Activated CD8-positive, alpha-beta memory T cell treated with anti-CD3 and anti-CD28 coated beads, Interleukin-2, amount 50 U/mL, for 24 hours (primary cell): ENCODE data around the gene MAP3K10.

Experiments used
- DNase-seq: peaks from one replicate; pipeline ENCODE4 v3.0.0-alpha.2; 2020; ENCODE audit errors: extremely low read depth

The MAP3K10 gene

DNA sequence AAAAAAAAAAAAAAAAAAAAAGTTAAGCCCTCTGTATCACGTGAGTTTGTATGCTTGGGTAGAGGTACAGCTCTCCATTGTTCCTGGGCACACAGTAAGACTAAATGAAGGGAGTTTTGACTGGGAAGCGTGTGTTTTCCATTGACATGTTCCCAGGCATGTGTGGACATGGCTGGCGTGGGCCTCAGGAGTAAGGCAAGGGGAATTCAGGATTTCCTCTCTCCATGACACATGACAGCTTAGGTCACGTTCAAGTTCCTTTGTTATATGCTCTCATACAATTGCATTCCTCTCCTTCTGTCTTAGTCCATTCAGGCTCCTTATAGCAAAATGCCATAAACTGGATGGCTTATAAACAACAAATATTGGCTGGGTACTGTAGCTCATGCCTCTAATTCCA, 17.1 kb upstream of the MAP3K10 start:
- DNase-seq: no peak

DNA sequence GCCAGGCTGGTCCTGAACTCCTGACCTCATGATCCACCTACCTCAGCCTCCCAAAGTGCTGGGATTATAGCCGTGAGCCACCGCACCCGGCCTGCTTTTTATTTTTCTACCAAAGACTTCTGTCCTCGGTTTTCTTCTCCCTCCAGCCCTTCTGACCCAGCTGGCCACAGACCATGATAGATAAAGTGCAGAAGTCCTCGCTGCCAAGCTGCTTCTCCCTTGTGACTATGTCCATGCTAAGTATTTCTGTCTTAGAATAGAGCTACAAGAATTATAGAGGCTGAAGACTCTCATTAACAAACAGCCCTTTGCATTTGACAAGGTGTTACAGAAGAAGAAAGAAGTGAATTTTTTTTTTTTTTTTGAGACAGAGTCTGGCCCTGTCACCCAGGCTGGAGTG, 15.4 kb upstream of the MAP3K10 start:
- DNase-seq: no peak

DNA sequence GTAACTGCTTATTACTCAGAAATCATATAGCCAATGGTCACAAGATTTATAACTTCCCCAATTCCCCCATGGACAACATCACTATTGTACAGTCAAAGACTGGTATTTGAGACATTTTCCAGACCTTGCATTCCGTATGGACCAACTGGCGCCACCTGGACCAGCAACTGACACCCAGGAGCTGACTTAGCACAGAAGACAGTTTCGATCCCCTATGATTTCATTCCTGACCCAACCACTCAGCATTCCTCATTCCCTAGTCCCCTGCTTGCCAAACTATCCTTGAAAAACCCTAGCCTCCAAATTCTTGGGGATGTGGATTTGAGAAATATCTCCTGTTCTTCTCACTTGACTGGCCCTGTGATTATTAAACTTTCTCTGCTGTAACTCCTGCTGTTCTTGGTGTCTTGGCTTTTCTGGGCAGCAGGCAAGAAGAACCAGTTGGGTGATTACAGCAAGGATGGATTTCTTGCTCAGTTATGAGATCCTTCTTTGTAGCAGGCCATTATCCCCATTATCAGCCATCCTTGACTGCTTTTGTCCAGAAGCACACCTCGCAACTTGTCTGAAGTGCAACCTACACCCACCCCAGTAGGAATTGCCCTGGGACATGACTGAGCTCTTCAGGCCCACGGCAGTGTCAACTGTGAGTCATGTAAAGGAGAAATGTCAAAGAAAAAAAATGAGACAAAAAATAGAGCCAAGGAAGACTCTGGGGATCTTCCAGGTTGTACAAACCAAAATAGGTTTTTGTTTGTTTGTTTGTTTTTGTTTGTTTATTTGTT, 13.7 kb upstream of the MAP3K10 start:
- no peak for DNase-seq

DNA sequence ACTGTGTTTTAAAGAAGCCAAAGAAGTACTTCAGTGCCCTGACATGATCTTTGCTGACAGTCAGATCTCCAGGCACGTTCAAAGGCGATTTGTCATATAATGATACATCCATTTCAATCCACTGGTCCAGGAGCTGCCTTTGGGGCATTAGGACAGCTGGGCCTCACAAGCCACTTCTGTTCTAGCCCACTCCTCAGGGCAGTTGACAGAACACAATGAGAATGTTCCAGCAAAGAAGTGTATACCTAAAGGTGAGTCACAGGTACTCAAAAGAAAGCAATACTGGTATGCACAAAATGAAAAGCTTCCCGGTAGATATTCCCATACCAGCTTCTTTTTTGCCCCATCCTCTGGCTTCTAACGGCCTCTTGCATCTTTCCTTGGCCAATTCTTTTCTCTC, 12.5 kb upstream of the MAP3K10 start:
- no peak for DNase-seq

DNA sequence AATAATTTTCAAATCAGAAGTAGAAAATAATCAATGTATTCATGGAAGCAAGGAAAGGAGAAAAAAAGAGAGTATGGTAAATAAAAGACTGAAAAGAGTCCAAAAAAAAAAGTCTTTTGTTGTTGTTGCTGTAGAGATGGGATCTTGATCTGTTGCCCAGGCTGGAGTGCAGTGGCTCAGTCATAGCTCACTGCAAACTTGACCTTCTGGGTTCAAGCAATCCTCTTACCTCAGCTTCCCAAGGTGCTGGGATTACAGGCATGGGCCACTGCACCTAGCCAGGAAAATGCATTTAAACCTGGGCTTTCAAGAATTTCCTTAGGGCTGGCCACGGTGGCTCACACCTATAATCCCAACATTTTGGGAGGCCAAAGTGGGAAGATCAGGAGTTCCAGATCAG, 7.0 kb upstream of the MAP3K10 start:
- no peak for DNase-seq

DNA sequence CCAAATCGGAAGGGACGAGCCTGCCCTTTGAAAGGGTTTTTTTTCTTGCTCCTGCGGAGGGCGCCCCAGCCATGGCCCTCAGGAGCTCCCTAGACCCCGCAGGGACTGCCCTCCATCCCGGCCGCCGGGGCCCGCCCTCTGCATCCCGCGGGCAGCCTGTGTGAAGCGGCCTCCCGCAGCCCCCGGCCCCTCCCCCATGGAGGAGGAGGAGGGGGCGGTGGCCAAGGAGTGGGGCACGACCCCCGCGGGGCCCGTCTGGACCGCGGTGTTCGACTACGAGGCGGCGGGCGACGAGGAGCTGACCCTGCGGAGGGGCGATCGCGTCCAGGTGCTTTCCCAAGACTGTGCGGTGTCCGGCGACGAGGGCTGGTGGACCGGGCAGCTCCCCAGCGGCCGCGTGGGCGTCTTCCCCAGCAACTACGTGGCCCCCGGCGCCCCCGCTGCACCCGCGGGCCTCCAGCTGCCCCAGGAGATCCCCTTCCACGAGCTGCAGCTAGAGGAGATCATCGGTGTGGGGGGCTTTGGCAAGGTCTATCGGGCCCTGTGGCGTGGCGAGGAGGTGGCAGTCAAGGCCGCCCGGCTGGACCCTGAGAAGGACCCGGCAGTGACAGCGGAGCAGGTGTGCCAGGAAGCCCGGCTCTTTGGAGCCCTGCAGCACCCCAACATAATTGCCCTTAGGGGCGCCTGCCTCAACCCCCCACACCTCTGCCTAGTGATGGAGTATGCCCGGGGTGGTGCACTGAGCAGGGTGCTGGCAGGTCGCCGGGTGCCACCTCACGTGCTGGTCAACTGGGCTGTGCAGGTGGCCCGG, 815 bp downstream of the MAP3K10 start:
- DNase-seq: no peak

DNA sequence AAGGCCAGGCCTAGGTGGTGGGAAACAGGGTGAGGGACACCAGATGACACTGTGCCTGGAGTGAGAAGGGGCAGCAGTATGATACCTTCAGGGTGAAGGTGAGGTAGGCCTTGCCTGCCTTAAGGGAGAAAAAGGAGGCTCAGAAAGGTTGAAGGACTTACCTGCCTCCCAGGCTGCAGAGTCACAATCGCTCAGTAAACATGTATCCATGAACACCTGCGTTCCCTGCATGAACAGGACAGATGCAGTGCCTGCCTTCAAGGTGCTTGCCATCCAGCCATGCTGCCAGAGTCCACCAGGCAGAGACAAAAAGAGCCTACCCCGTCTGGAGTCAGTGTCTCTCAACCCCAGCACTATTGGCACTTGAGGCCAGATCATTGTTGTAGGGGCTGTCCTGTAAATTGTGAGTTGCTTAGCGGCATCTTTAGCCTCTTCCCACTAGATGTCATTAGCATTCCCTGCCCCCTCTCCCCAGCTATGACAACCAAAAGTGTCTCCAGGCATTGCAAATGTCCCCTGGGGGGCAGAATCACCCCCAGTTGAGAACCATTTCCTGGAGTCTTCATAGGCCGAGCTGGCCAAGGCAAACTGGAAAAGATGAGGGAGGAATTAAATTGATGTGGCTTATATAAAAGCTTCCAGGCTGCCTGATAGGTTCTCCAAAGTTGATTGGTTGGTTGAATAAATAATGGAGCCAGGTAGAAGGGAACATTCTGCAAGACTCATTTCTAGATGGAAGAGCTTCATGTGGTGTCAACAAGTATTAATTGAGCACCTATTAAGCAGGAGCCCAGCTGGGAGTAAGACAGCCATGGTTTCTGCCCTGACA, 1.7 kb downstream of the MAP3K10 start:
- no peak for DNase-seq

DNA sequence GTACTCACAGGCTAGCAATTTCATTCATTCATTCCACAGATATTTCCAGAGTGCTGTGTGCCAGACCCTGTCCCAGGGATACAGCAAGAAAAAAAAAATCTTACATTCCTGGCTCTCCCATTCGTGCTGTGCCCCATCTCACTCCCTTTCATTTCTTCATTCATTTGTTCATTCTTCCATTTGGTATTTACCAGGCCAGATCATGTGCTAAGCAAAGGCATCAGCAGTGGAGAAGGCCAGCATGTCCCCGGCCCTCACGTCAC, 2.3 kb downstream of the MAP3K10 start:
- no peak for DNase-seq

DNA sequence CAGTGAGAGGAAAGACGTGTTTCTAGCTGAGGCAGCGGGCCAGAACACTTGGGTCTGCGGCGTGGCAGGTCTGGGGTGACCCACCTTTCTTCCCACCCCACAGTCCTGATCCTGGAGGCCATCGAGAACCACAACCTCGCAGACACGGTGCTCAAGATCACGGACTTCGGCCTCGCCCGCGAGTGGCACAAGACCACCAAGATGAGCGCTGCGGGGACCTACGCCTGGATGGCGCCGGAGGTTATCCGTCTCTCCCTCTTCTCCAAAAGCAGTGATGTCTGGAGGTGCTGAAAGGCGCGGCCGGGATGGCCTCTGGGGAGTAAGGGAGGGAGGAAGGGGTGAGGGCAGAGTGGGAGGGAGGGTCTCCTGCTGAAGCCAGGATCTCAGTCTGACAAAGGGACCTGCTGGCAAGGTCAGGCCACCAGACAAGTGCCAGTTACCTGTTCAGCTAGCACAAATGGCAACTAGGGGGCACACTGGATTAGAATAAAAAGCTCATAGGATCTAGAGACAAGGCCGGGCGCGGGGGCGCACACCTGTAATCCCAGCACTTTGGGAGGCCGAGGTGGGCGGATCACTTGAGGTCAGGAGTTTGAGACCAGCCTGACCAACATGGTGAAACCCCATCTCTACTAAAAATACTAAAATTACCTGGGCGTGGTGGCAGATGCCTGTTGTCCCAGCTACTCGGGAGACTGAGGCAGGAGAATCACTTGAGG, 7.2 kb downstream of the MAP3K10 start:
- DNase-seq: no peak

DNA sequence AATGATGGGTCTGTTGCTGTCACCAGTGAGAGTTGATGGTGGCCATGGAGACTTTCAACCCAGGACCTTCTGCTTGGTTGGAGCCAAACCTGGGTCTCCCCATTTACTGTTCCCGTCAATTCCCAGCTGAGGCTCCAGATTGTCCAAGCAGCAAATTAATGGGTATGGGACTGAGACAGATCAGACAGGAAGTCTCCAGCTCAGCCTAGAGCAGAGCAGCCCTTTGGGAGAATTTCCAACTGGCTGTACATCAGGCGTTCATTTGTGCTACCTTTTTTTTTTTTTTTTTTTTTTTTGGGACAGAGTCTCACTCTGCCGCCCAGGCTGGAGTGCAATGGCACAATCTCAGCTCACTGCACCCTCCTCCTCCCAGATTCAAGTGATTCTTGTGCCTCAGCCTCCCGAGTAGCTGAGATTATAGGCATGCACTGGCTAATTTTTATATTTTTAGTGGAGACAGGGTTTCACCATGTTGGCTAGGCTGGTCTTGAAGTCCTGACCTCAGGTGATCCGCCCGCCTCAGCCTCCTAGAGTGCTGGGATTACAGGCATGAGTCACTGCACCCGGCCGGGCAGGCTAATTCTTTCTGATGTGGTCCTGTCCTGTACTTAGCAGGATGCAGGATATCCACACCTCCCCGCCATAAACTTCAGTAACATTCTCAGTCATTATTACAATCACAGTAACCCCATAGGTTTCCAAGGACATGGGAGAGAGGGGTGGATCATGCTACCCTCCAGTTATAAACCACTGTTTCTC, 9.3 kb downstream of the MAP3K10 start:
- DNase-seq: no peak

DNA sequence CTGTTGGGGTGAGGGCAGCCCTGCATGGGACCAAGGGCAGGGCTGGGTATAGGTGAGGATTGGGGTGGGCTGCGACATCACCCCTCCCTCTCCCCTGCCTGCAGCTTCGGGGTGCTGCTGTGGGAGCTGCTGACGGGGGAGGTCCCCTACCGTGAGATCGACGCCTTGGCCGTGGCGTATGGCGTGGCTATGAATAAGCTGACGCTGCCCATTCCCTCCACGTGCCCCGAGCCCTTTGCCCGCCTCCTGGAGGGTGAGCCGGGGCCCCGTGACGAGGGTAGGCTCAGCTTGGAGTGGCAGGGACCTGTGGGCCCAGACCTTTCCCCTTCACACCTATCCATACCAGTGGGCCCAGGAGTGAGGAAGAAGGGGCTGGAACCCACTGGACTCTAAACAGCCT, 13.2 kb downstream of the MAP3K10 start:
- DNase-seq: no peak

DNA sequence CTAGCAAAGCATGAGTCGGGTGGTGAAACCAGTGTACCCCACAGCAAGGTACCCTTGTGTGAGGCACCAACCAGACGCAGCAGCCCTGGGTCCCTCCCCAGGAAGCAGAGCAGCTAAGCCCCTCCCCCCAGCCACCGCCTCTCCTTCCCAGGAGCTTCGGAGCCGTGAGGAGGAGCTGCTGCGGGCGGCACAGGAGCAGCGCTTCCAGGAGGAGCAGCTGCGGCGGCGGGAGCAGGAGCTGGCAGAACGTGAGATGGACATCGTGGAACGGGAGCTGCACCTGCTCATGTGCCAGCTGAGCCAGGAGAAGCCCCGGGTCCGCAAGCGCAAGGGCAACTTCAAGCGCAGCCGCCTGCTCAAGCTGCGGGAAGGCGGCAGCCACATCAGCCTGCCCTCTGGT, 14.5 kb downstream of the MAP3K10 start:
- DNase-seq: no peak

DNA sequence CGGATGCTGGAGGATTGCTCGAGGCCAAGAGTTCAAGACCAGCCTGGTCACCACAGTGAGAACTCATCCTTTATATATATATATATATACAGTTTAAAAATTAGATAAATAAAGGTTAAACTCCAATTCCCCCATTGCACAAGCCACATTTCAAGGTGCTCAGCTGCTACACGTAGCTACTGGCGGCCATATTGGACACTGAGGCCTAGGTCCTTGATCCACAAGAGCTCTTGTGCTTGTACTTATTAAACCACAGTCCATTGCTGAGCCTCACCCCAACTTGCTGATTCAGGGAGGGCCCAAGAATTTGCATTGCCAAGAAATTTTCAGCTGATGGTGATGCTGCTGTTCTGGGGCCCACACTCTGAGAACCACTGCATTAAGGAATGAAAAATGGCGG, 17.4 kb downstream of the MAP3K10 start:
- no peak for DNase-seq

DNA sequence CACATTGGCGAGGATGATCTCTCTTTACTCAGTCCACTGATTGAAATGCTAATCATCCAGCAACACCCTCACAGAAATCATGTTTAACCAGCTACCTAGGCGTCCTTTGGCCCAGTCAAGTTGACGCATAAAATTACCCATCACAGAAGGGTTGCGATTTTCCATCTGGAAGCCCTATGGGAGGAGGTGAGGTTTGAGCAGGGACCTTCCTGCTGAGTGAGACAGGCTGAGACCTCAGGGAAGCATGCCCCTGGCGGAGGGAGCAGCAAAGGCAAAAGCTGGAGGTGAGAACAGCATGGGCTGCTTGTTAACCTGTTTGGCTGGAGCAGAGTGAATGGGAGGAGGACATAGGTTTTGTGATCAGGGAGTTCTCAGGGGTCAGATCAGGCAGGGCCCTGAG, 19.7 kb downstream of the MAP3K10 start:
- no peak for DNase-seq

DNA sequence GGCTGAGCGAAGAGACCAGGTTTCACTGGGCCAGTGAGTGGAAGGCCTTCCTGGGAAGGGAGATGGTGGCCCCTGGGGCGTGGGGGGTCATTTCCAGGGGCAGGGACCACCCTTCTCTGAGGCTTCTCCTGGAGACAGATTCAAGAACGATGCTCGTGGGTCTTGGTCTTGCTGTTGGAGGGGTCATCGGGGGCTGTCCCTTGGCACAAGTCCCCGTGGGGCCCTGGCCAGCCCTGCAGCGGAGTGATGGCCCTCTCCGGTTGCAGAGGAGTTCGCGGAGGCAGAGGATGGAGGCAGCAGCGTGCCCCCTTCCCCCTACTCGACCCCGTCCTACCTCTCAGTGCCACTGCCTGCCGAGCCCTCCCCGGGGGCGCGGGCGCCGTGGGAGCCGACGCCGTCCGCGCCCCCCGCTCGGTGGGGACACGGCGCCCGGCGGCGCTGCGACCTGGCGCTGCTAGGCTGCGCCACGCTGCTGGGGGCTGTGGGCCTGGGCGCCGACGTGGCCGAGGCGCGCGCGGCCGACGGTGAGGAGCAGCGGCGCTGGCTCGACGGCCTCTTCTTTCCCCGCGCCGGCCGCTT, 22.1 kb downstream of the MAP3K10 start:
- no peak for DNase-seq

DNA sequence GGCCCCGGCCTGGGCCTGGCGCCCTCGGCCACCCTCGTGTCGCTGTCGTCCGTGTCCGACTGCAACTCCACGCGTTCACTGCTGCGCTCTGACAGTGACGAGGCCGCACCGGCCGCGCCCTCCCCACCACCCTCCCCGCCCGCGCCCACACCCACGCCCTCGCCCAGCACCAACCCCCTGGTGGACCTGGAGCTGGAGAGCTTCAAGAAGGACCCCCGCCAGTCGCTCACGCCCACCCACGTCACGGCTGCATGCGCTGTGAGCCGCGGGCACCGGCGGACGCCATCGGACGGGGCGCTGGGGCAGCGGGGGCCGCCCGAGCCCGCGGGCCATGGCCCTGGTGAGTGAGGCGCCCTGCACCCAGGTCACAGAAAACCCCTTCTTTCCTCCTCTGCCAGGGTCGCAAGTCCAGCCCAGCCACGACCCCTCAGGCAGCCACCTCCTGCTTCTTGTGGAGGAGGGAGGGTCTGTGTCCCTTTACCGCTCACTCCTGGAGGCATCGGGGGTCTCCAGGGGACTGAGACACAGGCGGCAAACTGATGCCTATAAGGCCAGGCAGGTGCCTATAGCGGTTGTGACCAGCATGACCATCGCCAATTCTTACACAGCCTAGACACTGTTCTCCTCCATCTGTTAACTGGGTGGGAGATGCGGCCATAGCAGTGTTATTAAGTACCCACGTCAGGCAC, 22.8 kb downstream of the MAP3K10 start:
- no peak for DNase-seq

DNA sequence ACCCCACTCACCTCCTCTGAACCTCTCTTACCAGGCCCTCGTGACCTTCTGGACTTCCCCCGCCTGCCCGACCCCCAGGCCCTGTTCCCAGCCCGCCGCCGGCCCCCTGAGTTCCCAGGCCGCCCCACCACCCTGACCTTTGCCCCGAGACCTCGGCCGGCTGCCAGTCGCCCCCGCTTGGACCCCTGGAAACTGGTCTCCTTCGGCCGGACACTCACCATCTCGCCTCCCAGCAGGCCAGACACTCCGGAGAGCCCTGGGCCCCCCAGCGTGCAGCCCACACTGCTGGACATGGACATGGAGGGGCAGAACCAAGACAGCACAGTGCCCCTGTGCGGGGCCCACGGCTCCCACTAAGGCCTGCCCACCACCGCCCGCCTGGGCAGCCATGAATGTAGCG, 23.7 kb downstream of the MAP3K10 start:
- no peak for DNase-seq

DNA sequence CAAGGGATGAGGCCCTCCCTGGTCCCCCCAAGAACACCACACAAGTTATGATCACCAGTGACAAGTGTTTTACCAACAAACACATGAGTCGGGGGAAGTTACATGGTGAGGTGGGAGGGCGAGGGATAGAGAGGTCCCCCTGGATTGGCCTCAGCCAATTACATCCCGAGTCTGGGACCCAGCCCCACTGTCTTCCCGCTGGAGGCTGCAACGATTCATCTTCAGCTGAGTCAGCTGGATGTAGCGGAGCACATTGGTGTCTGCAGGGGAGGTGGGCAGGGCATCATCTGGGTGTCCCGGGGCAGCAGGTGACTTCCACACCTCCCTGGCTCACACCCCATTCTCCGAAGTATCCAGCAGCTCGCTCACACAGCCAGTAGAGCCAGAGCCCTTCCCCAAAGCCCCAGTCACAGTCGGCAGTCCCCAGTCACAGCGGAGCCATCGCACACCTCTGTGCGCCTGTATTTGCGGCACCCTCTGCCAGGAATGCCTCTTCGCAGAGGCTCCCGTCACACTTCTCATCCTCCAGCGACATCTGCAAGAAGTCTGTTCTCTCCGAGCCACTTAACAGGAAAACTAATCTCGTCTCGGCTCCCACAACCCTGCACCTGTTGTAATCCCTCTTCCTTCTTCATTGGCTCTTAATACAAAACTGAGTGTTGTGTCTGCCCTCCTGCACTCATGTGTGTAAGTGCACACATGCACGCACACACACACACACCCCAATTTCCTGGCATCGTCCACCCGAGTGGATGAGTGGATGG, 25.0 kb downstream of the MAP3K10 start:
- DNase-seq: no peak

DNA sequence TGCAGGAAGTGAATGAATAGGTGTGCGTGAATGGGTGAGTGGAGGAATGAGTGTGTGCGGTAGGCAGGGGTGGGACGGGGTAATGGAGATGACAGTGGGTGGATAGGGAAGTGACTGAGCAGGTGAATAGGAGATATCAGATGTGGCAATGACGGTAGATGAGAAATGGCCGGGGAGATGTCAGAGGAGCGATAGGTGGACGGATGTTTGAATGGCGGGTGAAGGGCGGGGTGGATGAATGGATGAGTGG, 25.5 kb downstream of the MAP3K10 start:
- DNase-seq: no peak
